SK-N-SH (cell line): ENCODE results near the gene TRIM68. TPM values are rescaled to one million over a fixed set of nuclear protein-coding genes. Genes with fewer than 3 reads are reported as not detected.

Experiments used
- CTCF ChIA-PET: fragments of 300-600, 350-600 bp; formaldehyde crosslinking; extraction: SDS; loops from one replicate; lab custom pipeline; 2021; lab: Yijun Ruan, JAX
- POLR2A ChIA-PET: fragments of 350-600 bp; sonication (Branson Sonifier 250); formaldehyde crosslinking; extraction: SDS; loops from one replicate; lab custom pipeline; 2020; ENCODE audit warnings: antibody characterized with exemption, inconsistent platforms; lab: Yijun Ruan, JAX
- DNase-seq: peaks from one replicate; pipeline ENCODE4 v3.0.0; 2012
- H2AFZ ChIP-seq: fragments of 200-600 bp; sonication (generic); 2 replicates; pipeline ENCODE4 v1.8.1; 2016; ENCODE audit warnings: antibody characterized with exemption, mild to moderate bottlenecking, low read depth
- H3F3A ChIP-seq: fragments of 200-600 bp; sonication (generic); replicated peaks from 2 replicates; pipeline ENCODE3; 2016; ENCODE audit warnings: antibody characterized with exemption, mild to moderate bottlenecking; ENCODE audit not compliant: insufficient read depth
- H3K27ac ChIP-seq, 2 experiments: fragments of 200-500 bp in 1 of 2; fragments of 200-600 bp in 1 of 2; sonication (Bioruptor generic) in 1 of 2; sonication (generic), shearing (Covaris generic) in 1 of 2; 2 replicates each; pipeline versions ENCODE4 v1.5.1 to v1.6.1; 2014 to 2016; ENCODE audit warnings: low read depth in 2 of 2, inconsistent platforms in 1 of 2, low read length in 1 of 2, mild to moderate bottlenecking in 1 of 2, mixed read lengths in 1 of 2
- H3K27me3 ChIP-seq: fragments of 200-600 bp; sonication (generic), shearing (Covaris generic); 2 replicates; pipeline ENCODE4 v1.6.1; 2016; ENCODE audit warnings: mixed run types; ENCODE audit not compliant: insufficient read depth
- H3K36me3 ChIP-seq, 2 experiments: fragments of 200-500 bp in 1 of 2; fragments of 200-600 bp in 1 of 2; sonication (Bioruptor generic) in 1 of 2; sonication (generic) in 1 of 2; replicated peaks in 1 of 2; 2 replicates each; pipeline versions ENCODE3 to v1.5.1; 2014 to 2016; ENCODE audit warnings: low read length in 1 of 2, mild to moderate bottlenecking in 1 of 2; ENCODE audit not compliant: insufficient read depth in 2 of 2, control insufficient read depth in 1 of 2
- H3K4me1 ChIP-seq, 2 experiments: fragments of 200-500 bp in 1 of 2; fragments of 200-600 bp in 1 of 2; sonication (Bioruptor generic) in 1 of 2; sonication (generic), shearing (Covaris generic) in 1 of 2; 2 replicates each; pipeline versions ENCODE4 v1.5.1 to v1.6.1; 2014 to 2016; ENCODE audit warnings: low read depth in 1 of 2, low read length in 1 of 2, mixed run types in 1 of 2; ENCODE audit not compliant: insufficient read depth in 2 of 2, control insufficient read depth in 1 of 2
- H3K4me2 ChIP-seq: fragments of 200-600 bp; sonication (generic), shearing (Covaris generic); 2 replicates; pipeline ENCODE4 v1.6.1; 2017; ENCODE audit warnings: mixed run types
- H3K4me3 ChIP-seq, 2 experiments: fragments of 200-500 bp in 1 of 2; fragments of 200-600 bp in 1 of 2; sonication (Bioruptor generic) in 1 of 2; sonication (generic), shearing (Covaris generic) in 1 of 2; 2 replicates each; pipeline versions ENCODE4 v1.5.1 to v1.8.1; 2014 to 2016; ENCODE audit warnings: low read depth in 2 of 2, inconsistent platforms in 1 of 2, low read length in 1 of 2, mild to moderate bottlenecking in 1 of 2, mixed read lengths in 1 of 2, moderate library complexity in 1 of 2
- H3K79me2 ChIP-seq: fragments of 200-600 bp; sonication (generic); 2 replicates; pipeline ENCODE4 v1.8.1; 2017; ENCODE audit warnings: mild to moderate bottlenecking; ENCODE audit not compliant: insufficient read depth
- H3K9ac ChIP-seq: fragments of 200-600 bp; sonication (generic); 2 replicates; pipeline ENCODE4 v1.6.1; 2017; ENCODE audit warnings: mixed run types
- H3K9me2 ChIP-seq: fragments of 200-600 bp; sonication (generic); 2 replicates; pipeline ENCODE4 v1.6.1; 2017; ENCODE audit warnings: mixed run types
- H3K9me3 ChIP-seq: fragments of 200-600 bp; sonication (generic); 2 replicates; pipeline ENCODE4 v1.6.1; 2017; ENCODE audit warnings: mixed run types, mild to moderate bottlenecking, moderate library complexity
- H4K20me1 ChIP-seq: fragments of 200-600 bp; sonication (generic); 2 replicates; pipeline ENCODE4 v1.6.1; 2017; ENCODE audit warnings: mild to moderate bottlenecking, mixed run types; ENCODE audit not compliant: insufficient read depth
- ELF1 ChIP-seq: IDR thresholded peaks from 2 replicates; pipeline ENCODE4 v1.4.0; 2012
- EP300 ChIP-seq, 2 experiments: IDR thresholded peaks; 2 replicates each; pipeline versions ENCODE4 v1.4.0 to v1.6.1; 2012; ENCODE audit warnings: borderline replicate concordance in 1 of 2, low read depth in 1 of 2, low read length in 1 of 2
- EZH2phosphoT487 ChIP-seq: fragments of 200-600 bp; sonication (generic); IDR thresholded peaks from 2 replicates; pipeline ENCODE4 v1.6.1; 2017; ENCODE audit warnings: low read depth, mixed run types, mild to moderate bottlenecking, antibody characterized with exemption, moderate library complexity, borderline replicate concordance
- FOSL2 ChIP-seq: IDR thresholded peaks from 2 replicates; pipeline ENCODE4 v1.4.0; 2012; ENCODE audit warnings: low read depth, mild to moderate bottlenecking, moderate library complexity, borderline replicate concordance
- FOXM1 ChIP-seq: IDR thresholded peaks from 2 replicates; pipeline ENCODE4 v1.4.0; 2012; ENCODE audit warnings: low read depth, mild to moderate bottlenecking
- GABPA ChIP-seq: IDR thresholded peaks from 2 replicates; pipeline ENCODE4 v1.4.0; 2012; ENCODE audit warnings: low read depth, mild to moderate bottlenecking
- JUND ChIP-seq: IDR thresholded peaks from 2 replicates; pipeline ENCODE4 v1.4.0; 2012
- NRF1 ChIP-seq: IDR thresholded peaks from 2 replicates; pipeline ENCODE4 v1.6.1; 2012; ENCODE audit warnings: low read depth, mild to moderate bottlenecking, low read length
- RCOR1 ChIP-seq: fragments of 150-350 bp; IDR thresholded peaks from 2 replicates; pipeline ENCODE4 v1.6.1; 2017; ENCODE audit warnings: antibody characterized with exemption, low read length
- REST ChIP-seq: IDR thresholded peaks from 2 replicates; pipeline ENCODE4 v1.6.1; 2012; ENCODE audit warnings: mild to moderate bottlenecking, low read depth, low read length, moderate library complexity
- SIN3A ChIP-seq: IDR thresholded peaks from 2 replicates; pipeline ENCODE4 v1.6.1; 2012; ENCODE audit warnings: low read depth, mild to moderate bottlenecking, low read length, moderate library complexity, borderline replicate concordance
- SMC3 ChIP-seq: IDR thresholded peaks from 2 replicates; pipeline ENCODE4 v1.6.1; 2012; ENCODE audit warnings: low read depth, low read length, improper control_type of control experiment
- TAF1 ChIP-seq: IDR thresholded peaks from 2 replicates; pipeline ENCODE4 v1.6.1; 2012; ENCODE audit warnings: low read depth, mild to moderate bottlenecking, low read length, moderate library complexity, borderline replicate concordance
- TCF12 ChIP-seq: IDR thresholded peaks from 2 replicates; pipeline ENCODE4 v1.4.0; 2012
- USF2 ChIP-seq: fragments of 150-350 bp; IDR thresholded peaks from 2 replicates; pipeline ENCODE4 v1.6.1; 2017; ENCODE audit warnings: antibody characterized with exemption, low read length, low read depth, borderline replicate concordance
- WGBS: methylation state at CpG from one replicate; pipeline ENCODE4 v1.1.6; 2017; ENCODE audit warnings: low lambda C conversion rate; 5-methylcytosine and 5-hydroxymethylcytosine counted together
- polyA plus RNA-seq, 3 experiments: library from polyadenylated mRNA; depleted of rRNA; stranded (reverse); fragments of >200 nt; gene quantifications; 2 replicates each; pipeline ENCODE4 v1.2.3, GENCODE V29; 2012
- TF ChIP-seq, protein P1 (sequence below): fragments of 150-350 bp; IDR thresholded peaks from 2 replicates; pipeline ENCODE4 v1.6.1; 2016; ENCODE audit warnings: mild to moderate bottlenecking, low read depth, low read length
- TF ChIP-seq, protein P2 (sequence below): IDR thresholded peaks from 2 replicates; pipeline ENCODE4 v1.4.0; 2012; ENCODE audit warnings: low read depth, borderline replicate concordance

Gene TRIM68
- polyA plus RNA-seq, 1 of the 3 experiments (the other 2 are of a cell fraction): 4.9 TPM

GRCh38 chr11:4577761-4578160 is 30.3 kb downstream of the TRIM68 start:
- Histone ChIP-seq H3K4me2 (no peak overlapping the region), H3K9ac (no peak overlapping the region), H2AFZ (no peak overlapping the region), H3F3A (no peaks in the 10 kb centered on the region), H3K27me3 (peaks cover 14% of the 10 kb centered on the region; the same call in 1 of the 2 replicates), H3K27ac (no peak overlapping the region), H4K20me1 (no peaks in the 10 kb centered on the region), H3K4me3 (no peak overlapping the region), H3K9me2 (no peaks in the 10 kb centered on the region), H3K36me3 (no peaks in the 10 kb centered on the region), H3K79me2 (no peaks in the 10 kb centered on the region), H3K4me1 (no peaks in the 10 kb centered on the region), H3K9me3 (no peaks in the 10 kb centered on the region)
- ChIA-PET POLR2A (no interaction called here), CTCF (interaction anchor here (1.4 kb wide), 1 partner anchor 395 kb away, joined by 3 read pairs; no protein-coding TSS in a partner anchor)
- TF ChIP-seq EZH2phosphoT487 (no peak), JUND (no peak), SMC3 (no peak), EP300 (IDR thresholded peaks at IDR 0.05; ENCODE audit: borderline replicate concordance in 1 of 2, low read depth in 1 of 2, low read length in 1 of 2) (no peak), SIN3A (no peak), USF2 (no peak), ELF1 (no peak), NRF1 (no peak), TCF12 (no peak), FOSL2 (no peak), FOXM1 (no peak), TAF1 (no peak), REST (no peak), GABPA (no peak), RCOR1 (no peak)
- TF ChIP-seq, protein P1, sequence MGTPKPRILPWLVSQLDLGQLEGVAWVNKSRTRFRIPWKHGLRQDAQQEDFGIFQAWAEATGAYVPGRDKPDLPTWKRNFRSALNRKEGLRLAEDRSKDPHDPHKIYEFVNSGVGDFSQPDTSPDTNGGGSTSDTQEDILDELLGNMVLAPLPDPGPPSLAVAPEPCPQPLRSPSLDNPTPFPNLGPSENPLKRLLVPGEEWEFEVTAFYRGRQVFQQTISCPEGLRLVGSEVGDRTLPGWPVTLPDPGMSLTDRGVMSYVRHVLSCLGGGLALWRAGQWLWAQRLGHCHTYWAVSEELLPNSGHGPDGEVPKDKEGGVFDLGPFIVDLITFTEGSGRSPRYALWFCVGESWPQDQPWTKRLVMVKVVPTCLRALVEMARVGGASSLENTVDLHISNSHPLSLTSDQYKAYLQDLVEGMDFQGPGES: no peak
- TF ChIP-seq, protein P2, sequence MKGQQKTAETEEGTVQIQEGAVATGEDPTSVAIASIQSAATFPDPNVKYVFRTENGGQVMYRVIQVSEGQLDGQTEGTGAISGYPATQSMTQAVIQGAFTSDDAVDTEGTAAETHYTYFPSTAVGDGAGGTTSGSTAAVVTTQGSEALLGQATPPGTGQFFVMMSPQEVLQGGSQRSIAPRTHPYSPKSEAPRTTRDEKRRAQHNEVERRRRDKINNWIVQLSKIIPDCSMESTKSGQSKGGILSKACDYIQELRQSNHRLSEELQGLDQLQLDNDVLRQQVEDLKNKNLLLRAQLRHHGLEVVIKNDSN: no peak
- WGBS: 2% methylated on average over 2 of the region's 2 CpGs
- no peak for DNase-seq
